ENCODE measurements around the gene CLEC12A. TPM values are rescaled to one million over a fixed set of nuclear protein-coding genes. Genes with fewer than 3 reads are reported as not detected.

CLEC12A gene
- total RNA-seq, 2 donors from 2014 or later: not detected

DNA sequence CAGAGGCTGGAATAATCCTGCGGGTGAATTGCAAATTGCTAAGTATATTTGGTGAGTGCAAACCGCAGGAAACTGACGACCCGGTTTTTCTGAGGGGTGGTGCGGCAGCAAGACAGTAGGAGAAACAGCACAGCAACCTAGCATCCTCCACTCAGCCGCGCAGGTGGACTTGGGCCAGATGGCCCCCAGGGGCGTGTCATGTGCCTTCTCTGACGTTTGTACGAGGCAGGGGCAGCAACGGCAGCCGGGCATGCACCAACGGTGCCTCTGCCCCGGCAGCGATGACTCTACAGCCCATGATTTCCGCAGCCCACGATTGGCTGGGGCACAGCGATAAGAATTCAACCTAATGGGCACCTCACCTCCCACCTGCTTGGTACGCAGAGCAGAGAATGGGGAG, 28.0 kb upstream of the CLEC12A start:
- no peak overlapping the region for H3K4me3 ChIP-seq (ENCODE audit: low read length)
- Mint-ChIP-seq H3K4me3 (no peak overlapping the region), H3K27me3 (ENCODE audit: insufficient read depth) (peaks cover 4% of the 10 kb centered on the region), H3K27ac (no peak overlapping the region), H3K36me3 (ENCODE audit: low read depth) (no peaks in the 10 kb centered on the region), H3K9me3 (peaks cover 2% of the 10 kb centered on the region), H3K4me1 (peaks cover 2% of the 10 kb centered on the region)
- no peak overlapping the region for H3K9ac ChIP-seq (ENCODE audit: extremely low read depth, low read length, poor library complexity, severe bottlenecking)
- no peaks in the 10 kb centered on the region for H3K4me1 ChIP-seq (ENCODE audit: control insufficient read depth, insufficient read depth, low read length)
- WGBS, 2 experiments (ENCODE audit: insufficient coverage in 1 of 2, insufficient read length in 1 of 2): 91 to 92% methylated on average over 10 to 19 of the region's 19 CpGs
- TF ChIP-seq, protein P1, sequence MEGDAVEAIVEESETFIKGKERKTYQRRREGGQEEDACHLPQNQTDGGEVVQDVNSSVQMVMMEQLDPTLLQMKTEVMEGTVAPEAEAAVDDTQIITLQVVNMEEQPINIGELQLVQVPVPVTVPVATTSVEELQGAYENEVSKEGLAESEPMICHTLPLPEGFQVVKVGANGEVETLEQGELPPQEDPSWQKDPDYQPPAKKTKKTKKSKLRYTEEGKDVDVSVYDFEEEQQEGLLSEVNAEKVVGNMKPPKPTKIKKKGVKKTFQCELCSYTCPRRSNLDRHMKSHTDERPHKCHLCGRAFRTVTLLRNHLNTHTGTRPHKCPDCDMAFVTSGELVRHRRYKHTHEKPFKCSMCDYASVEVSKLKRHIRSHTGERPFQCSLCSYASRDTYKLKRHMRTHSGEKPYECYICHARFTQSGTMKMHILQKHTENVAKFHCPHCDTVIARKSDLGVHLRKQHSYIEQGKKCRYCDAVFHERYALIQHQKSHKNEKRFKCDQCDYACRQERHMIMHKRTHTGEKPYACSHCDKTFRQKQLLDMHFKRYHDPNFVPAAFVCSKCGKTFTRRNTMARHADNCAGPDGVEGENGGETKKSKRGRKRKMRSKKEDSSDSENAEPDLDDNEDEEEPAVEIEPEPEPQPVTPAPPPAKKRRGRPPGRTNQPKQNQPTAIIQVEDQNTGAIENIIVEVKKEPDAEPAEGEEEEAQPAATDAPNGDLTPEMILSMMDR (conservative IDR thresholded peaks at IDR 0.05): no peak
- no peak overlapping the region for H3K27ac ChIP-seq (ENCODE audit: low read depth, low read length)
- no peaks in the 10 kb centered on the region for H3K27me3 ChIP-seq (ENCODE audit: control insufficient read depth, insufficient read depth, low read length, poor library complexity, severe bottlenecking)
- H3K36me3 ChIP-seq (ENCODE audit: control insufficient read depth, insufficient read depth, low read length): no peaks in the 10 kb centered on the region
- no peak for DNase-seq
- H3K9me3 ChIP-seq (ENCODE audit: control insufficient read depth, low read length): no peaks in the 10 kb centered on the region

DNA sequence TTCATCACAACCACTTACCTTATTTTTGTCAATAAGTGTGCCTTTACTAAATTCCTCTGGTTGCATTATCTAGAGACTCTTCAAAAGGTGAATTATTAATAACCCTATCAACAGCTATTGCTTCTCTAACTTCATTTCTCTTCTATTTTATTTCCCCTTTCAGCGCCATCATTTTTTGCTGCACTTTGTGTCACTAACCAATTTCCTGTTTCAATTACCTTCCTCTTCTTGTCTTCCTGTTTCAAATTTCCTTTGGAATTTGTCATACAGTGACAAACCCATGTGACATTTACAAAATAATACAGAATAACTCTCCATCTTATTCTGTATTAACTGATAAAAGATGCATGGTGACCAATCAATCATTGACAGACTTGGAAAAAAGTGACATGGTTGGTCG, 26.8 kb upstream of the CLEC12A start:
- H3K9ac ChIP-seq (ENCODE audit: extremely low read depth, low read length, poor library complexity, severe bottlenecking): no peak overlapping the region
- no peak overlapping the region for H3K27ac Mint-ChIP-seq
- DNase-seq: no peak
- H3K36me3 Mint-ChIP-seq (ENCODE audit: low read depth): no peaks in the 10 kb centered on the region
- H3K4me3 Mint-ChIP-seq: no peak overlapping the region
- H3K27me3 ChIP-seq (ENCODE audit: control insufficient read depth, insufficient read depth, low read length, poor library complexity, severe bottlenecking): no peaks in the 10 kb centered on the region
- no peaks in the 10 kb centered on the region for H3K4me1 ChIP-seq (ENCODE audit: control insufficient read depth, insufficient read depth, low read length)
- TF ChIP-seq, protein P1 (conservative IDR thresholded peaks at IDR 0.05): no peak
- no peak overlapping the region for H3K4me3 ChIP-seq (ENCODE audit: low read length)
- WGBS, 2 experiments (ENCODE audit: insufficient coverage in 1 of 2, insufficient read length in 1 of 2): 90 to 96% methylated on average over 2 of the region's 2 CpGs
- H3K27ac ChIP-seq (ENCODE audit: low read depth, low read length): no peak overlapping the region
- H3K36me3 ChIP-seq (ENCODE audit: control insufficient read depth, insufficient read depth, low read length): no peaks in the 10 kb centered on the region
- peaks cover 2% of the 10 kb centered on the region for H3K9me3 Mint-ChIP-seq
- H3K4me1 Mint-ChIP-seq: peaks cover 2% of the 10 kb centered on the region
- peaks cover 7% of the 10 kb centered on the region for H3K27me3 Mint-ChIP-seq (ENCODE audit: insufficient read depth)
- no peaks in the 10 kb centered on the region for H3K9me3 ChIP-seq (ENCODE audit: control insufficient read depth, low read length)

DNA sequence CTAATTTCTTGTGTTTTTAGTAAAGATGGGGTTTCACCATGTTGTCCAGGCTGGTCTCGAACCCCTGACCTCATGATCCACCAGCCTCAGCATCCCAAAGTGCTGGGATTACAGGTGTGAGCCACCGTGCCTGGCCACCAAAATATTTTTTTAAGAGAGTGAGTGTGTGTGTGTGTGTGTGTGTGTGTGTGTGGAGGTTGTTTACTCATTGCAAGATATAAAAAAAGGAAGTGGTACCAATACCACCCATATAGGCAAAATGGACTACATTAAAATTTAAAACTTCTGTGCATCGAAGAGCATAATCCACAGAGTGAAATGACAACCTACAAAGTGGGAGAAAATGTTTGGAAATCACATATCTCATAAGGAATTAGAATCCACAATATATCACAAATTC, 23.5 kb upstream of the CLEC12A start:
- no peak overlapping the region for H3K4me3 ChIP-seq (ENCODE audit: low read length)
- Mint-ChIP-seq H3K36me3 (ENCODE audit: low read depth) (no peaks in the 10 kb centered on the region), H3K4me3 (no peak overlapping the region), H3K9me3 (peaks cover 9% of the 10 kb centered on the region), H3K4me1 (no peaks in the 10 kb centered on the region), H3K27ac (no peak overlapping the region), H3K27me3 (ENCODE audit: insufficient read depth) (peaks cover 7% of the 10 kb centered on the region)
- H3K36me3 ChIP-seq (ENCODE audit: control insufficient read depth, insufficient read depth, low read length): no peaks in the 10 kb centered on the region
- no peaks in the 10 kb centered on the region for H3K27me3 ChIP-seq (ENCODE audit: control insufficient read depth, insufficient read depth, low read length, poor library complexity, severe bottlenecking)
- no peaks in the 10 kb centered on the region for H3K9me3 ChIP-seq (ENCODE audit: control insufficient read depth, low read length)
- 94% methylated on average over 2 of the region's 3 CpGs; no CpG with 5 or more reads in 1 of the 2 experiments for WGBS, 2 experiments (ENCODE audit: insufficient coverage in 1 of 2, insufficient read length in 1 of 2)
- TF ChIP-seq, protein P1 (conservative IDR thresholded peaks at IDR 0.05): no peak
- H3K27ac ChIP-seq (ENCODE audit: low read depth, low read length): no peak overlapping the region
- no peak overlapping the region for H3K9ac ChIP-seq (ENCODE audit: extremely low read depth, low read length, poor library complexity, severe bottlenecking)
- no peak for DNase-seq
- H3K4me1 ChIP-seq (ENCODE audit: control insufficient read depth, insufficient read depth, low read length): no peaks in the 10 kb centered on the region
